Activated CD8-positive, alpha-beta memory T cell treated with anti-CD3 and anti-CD28 coated beads, Interleukin-2, amount 50 U/mL, for 48 hours (primary cell): ENCODE results near the gene TOP2A.

ENCODE experiments used
- DNase-seq: peaks from one replicate; pipeline ENCODE4 v3.0.0-alpha.2; 2020

TOP2A gene

GRCh38 chr17:40343219-40344119, 74.2 kb downstream of the TOP2A start:
- DNase-seq, result no peak

- no peak for DNase-seq
Measured at GRCh38 chr17:40342504-40343218, 75.0 kb downstream of the TOP2A start.

DNA sequence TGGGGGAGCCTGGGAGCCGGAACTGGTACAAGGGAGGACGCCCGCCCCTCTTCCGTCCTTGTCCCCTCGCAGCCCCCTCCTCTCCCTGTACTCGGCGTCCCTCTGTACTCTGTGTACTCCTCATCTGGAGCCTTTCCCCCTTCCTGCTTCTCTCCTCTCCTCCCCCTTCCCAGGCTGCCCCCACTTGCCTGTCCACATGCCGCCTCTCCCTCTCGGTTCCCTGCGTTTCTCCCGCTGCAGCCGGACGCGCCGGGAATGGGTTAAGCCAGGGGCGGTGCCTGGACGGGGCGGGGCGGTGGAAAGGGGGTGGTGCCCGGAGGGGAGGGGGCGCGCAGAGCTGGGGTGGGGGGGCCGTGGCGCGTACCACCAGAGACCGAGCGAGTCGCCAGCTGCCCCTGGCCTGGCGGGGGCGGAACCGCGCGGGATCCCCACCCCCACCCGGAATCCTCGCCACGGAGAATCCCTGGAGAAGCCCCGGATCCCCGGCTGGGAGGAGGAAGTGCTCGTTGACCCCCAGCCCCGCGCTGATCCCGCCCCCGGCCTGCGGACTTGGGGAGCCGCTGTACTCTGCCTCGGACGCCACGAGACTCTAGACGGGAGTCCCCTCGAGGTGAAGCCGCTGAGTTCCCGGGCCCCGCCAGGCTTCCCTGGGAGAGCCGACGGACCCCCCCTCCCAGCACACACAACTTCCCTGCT, 75.7 kb downstream of the TOP2A start:
- DNase-seq, result no peak

- DNase-seq, result peak; percentile 92
Measured at GRCh38 chr17:40340880-40341807, 76.6 kb downstream of the TOP2A start.

- no peak for DNase-seq
Measured at GRCh38 chr17:40340327-40340726, 77.4 kb downstream of the TOP2A start.

- no peak for DNase-seq
Measured at GRCh38 chr17:40338941-40339649, 78.6 kb downstream of the TOP2A start.
